Measurements from ENCODE around the gene SLC16A3.

- TF ChIP-seq POLR2A (IDR thresholded peaks at IDR 0.05), result no peak
- TF ChIP-seq, protein P1, sequence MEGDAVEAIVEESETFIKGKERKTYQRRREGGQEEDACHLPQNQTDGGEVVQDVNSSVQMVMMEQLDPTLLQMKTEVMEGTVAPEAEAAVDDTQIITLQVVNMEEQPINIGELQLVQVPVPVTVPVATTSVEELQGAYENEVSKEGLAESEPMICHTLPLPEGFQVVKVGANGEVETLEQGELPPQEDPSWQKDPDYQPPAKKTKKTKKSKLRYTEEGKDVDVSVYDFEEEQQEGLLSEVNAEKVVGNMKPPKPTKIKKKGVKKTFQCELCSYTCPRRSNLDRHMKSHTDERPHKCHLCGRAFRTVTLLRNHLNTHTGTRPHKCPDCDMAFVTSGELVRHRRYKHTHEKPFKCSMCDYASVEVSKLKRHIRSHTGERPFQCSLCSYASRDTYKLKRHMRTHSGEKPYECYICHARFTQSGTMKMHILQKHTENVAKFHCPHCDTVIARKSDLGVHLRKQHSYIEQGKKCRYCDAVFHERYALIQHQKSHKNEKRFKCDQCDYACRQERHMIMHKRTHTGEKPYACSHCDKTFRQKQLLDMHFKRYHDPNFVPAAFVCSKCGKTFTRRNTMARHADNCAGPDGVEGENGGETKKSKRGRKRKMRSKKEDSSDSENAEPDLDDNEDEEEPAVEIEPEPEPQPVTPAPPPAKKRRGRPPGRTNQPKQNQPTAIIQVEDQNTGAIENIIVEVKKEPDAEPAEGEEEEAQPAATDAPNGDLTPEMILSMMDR (IDR thresholded peaks at IDR 0.05), result no peak
These were observed 44.1 kb upstream of the SLC16A3 start for GRCh38 chr17:82184761-82185160.
